ENCODE results near the gene STAMBP.

The STAMBP gene

GRCh38 chr2:73918856-73919255 is 90.1 kb downstream of the STAMBP start:
- no peak for DNase-seq (ENCODE audit: extremely low read depth, low read depth)
- no peak for TF ChIP-seq CTCF (IDR thresholded peaks at IDR 0.05; ENCODE audit: low read depth, low read length, missing control alignments)

GRCh38 chr2:73919596-73920228 is 91.0 kb downstream of the STAMBP start:
- no peak for TF ChIP-seq CTCF (IDR thresholded peaks at IDR 0.05; ENCODE audit: low read depth, low read length, missing control alignments)
- H3K4me3 ChIP-seq (replicated peaks; ENCODE audit: low read depth, low read length), result no peak overlapping the region

More at GRCh38 chr2:73918856-73919255, 90.1 kb downstream of the STAMBP start:
- no peak overlapping the region for H3K4me3 ChIP-seq (replicated peaks; ENCODE audit: low read depth, low read length)

GRCh38 chr2:73920577-73921545 is 92.1 kb downstream of the STAMBP start:
- TF ChIP-seq CTCF (IDR thresholded peaks at IDR 0.05; ENCODE audit: low read depth, low read length, missing control alignments), result no peak
- no peak overlapping the region for H3K4me3 ChIP-seq (replicated peaks; ENCODE audit: low read depth, low read length)
- no peak for DNase-seq (ENCODE audit: extremely low read depth, low read depth)

More at GRCh38 chr2:73919596-73920228, 91.0 kb downstream of the STAMBP start:
- no peak for DNase-seq (ENCODE audit: extremely low read depth, low read depth)

GRCh38 chr2:73921581-73921980 is 92.8 kb downstream of the STAMBP start:
- TF ChIP-seq CTCF (IDR thresholded peaks at IDR 0.05; ENCODE audit: low read depth, low read length, missing control alignments), result no peak
- H3K4me3 ChIP-seq (replicated peaks; ENCODE audit: low read depth, low read length), result no peak overlapping the region
- no peak for DNase-seq (ENCODE audit: extremely low read depth, low read depth)

GRCh38 chr2:73922681-73923080 is 93.9 kb downstream of the STAMBP start:
- H3K4me3 ChIP-seq (replicated peaks; ENCODE audit: low read depth, low read length), result no peak overlapping the region
- no peak for TF ChIP-seq CTCF (IDR thresholded peaks at IDR 0.05; ENCODE audit: low read depth, low read length, missing control alignments)
- DNase-seq (ENCODE audit: extremely low read depth, low read depth), result no peak

Data from HFF-Myc (cell line).